Fibroblast of skin of left quadriceps (primary cell): ENCODE data around the gene EHD3.

Source experiments
- DNase-seq, 2 experiments: peaks; one replicate each; pipeline ENCODE4 v3.0.0-alpha.2; 2013; ENCODE audit warnings: low read depth in 2 of 2

EHD3 gene

GRCh38 chr2:31235504-31235902 lies 1.6 kb downstream of the EHD3 start:
- peak; percentile 73 for DNase-seq

DNA sequence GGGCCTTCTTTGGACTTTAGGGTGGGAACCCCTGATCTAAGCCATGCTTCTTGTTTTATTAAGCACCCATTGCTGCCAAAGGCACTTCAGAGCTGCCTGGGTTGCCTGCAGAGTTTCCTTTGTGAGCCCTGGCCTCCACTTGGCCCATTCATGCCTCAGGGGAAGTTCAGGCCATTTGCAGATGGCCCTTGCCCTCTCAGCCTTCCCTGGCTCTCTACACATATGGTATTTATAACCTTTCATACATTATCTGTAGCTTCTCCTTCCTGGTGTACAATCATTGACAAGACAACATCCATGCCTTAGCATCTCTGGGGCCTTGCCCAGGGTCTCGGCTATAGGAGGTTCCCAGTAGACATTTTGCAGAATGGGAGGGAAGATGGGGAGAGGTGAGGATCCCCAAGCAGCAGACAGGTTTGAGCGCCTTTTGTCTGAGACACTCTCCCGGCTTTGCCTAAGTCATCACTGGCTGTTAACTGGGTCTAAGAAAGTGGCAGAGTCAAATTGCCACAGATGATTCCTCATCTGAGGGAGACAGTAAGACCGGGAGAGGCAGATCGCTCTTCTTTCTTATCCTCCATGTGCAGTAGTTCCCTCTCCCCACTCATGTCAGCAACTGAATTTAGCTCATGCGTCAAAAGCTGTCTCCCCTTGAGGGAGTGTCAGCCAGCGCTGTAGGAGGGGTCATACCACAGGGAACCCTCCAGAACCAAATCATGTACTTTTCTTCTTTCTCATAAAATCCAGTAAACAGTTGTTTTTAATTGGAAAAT lies 2.7 kb downstream of the EHD3 start:
- DNase-seq: no peak

GRCh38 chr2:31237348-31238017 lies 3.5 kb downstream of the EHD3 start:
- no peak for DNase-seq

GRCh38 chr2:31238126-31238905 lies 4.4 kb downstream of the EHD3 start:
- DNase-seq: no peak

GRCh38 chr2:31238906-31239592 lies 5.1 kb downstream of the EHD3 start:
- DNase-seq: no peak

GRCh38 chr2:31239593-31240177 lies 5.7 kb downstream of the EHD3 start:
- DNase-seq: no peak

DNA sequence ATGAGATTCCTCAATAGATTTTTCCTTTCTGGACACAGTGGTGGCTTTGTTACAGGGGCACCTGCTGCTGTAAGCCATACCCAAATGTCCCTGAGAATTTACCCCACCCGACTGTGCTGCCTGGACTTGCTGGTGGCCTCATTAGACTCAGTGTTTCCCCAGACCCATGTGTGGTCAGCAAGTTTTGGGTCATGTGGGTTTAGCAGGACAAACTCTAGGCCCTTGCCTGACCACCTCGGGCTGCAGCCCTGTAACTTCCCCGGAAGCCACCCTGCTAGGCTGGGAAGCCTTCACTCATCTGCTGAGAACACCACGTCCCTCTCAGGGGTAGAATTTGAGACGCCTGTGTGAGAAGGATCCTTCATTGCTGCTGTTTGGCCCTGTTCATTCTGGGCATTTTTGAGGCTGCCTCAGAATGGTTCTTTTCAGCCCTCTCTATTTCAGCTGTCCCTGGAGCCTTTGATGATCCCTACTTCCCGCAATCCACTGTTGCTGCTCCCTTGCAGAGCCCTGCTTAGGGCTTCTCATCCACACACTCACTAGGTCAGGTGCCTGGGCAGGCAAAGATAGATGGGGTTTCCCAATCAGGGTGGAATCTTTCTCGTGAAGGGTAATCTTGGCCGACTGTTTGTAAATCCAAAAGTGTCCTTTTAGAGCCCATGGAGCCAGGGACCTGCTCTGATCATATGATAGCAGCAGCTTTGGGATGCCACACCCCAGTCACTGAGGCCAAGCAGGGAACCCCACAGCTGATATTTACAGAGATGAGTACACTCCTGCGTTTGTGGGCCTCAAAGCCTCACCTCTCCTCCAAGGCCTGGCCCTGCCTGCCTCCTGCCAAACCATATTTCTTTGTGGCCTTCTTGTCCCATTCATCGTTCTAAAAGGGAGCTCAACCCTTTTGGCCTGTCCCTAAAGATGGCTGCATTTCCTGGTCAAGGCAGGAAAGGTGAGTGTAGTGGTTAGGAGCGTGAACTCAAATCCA lies 6.7 kb downstream of the EHD3 start:
- DNase-seq: no peak

DNA sequence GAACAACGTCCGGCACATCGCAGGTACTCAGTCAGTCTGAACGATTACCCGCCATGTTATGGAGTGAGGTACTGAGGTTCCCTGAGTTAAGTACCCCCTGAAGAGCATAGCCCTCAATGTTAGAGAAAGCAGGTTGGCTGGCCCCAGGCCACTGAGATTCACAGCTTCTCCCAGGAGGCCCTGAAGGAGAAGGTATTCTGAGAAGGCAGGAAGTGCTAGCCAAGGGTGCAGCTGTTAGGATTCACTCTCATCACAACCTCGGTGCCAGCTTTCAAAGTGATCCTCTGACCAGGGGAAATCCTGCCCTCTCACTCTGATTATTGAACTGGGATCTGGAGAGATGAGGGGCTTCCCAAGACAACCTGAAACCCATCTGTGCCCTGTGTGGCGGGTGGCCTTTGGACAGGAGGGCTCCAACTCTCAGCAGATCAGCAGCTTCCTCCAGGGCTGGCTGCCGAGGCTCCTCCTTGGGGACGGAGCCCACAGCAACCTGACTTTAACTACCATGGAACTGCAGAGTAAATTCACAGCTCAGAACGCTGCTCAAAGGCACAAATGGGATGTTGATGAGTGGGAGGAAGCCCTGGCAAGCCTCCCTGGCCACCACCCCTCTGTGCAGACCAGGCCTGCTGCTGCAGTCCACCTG lies 7.8 kb downstream of the EHD3 start:
- DNase-seq: no peak

DNA sequence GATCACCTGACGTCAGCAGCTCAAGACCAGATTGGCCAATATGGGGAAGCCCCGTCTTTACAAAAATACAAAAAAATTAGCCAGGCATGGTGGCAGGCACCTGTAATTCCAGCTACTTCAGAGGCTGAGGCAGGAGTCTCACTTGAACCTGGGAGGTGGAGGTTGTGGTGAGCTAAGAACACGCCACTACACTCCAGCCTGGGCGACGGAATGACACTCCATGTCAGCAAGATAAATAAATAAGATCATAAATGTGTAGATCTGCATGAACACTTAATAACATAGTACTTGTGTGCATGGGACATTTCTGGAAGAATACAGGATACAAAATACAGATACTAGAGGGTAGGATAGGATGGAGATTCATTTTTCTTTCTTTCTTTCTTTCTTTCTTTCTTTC lies 9.1 kb downstream of the EHD3 start:
- no peak for DNase-seq

GRCh38 chr2:31244101-31244500 lies 10.1 kb downstream of the EHD3 start:
- no peak for DNase-seq

- DNase-seq: peak in 1 of 2 experiments; percentile 41
Observed at GRCh38 chr2:31246184-31246852, 12.4 kb downstream of the EHD3 start.

GRCh38 chr2:31247711-31248110 lies 13.8 kb downstream of the EHD3 start:
- DNase-seq: no peak

- no peak for DNase-seq
Observed at GRCh38 chr2:31248139-31248538, 14.2 kb downstream of the EHD3 start.

DNA sequence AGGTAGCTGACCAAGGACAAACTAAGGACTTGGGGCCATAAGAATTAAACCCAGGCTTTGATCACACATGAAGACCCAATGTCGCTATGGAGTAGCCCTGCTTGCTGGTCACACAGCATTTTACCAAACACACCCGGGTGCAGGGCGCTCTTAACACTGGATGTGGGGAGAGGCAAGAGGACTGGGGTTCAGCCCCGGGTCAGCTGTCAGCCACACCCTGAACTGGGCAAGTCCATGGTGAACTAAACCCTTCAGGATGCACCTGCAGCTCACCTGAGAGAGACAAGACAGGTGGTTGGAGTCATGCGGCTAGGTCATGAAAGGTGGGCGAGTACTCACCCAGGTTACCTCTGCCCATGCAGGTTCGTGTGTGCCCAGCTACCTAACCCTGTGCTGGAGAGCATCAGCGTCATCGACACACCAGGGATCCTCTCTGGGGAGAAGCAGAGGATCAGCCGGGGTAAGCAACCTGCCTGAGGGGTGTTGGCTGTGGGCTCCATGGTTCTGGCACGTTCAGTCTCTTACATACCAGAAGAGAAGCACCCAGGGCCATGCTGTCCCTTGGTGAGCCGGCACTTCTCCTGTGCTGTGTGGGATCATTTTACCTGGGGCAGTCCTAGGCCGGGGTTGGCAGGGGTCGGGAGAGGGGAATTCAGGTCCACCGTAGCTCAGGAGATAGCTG lies 15.2 kb downstream of the EHD3 start:
- no peak for DNase-seq

- no peak for DNase-seq
Observed at GRCh38 chr2:31251018-31251417, 17.1 kb downstream of the EHD3 start.

GRCh38 chr2:31251851-31252250 lies 17.9 kb downstream of the EHD3 start:
- no peak for DNase-seq

GRCh38 chr2:31253356-31254131 lies 19.6 kb downstream of the EHD3 start:
- no peak for DNase-seq
